GM18867 (cell line): ENCODE measurements around the gene ABCG8.
"Not testable (repeated sequence)": the region's sequence is repeated elsewhere in the genome, so short reads cannot be mapped to it uniquely, and the experiment has no call there.

Experiments used
- ATAC-seq: cut with Tn5 transposase; IDR thresholded peaks from one replicate; pipeline ENCODE4 v1.9.1; 2021; ENCODE audit warnings: mild to moderate bottlenecking, moderate library complexity; ENCODE audit not compliant: unreplicated experiment

The ABCG8 gene

DNA sequence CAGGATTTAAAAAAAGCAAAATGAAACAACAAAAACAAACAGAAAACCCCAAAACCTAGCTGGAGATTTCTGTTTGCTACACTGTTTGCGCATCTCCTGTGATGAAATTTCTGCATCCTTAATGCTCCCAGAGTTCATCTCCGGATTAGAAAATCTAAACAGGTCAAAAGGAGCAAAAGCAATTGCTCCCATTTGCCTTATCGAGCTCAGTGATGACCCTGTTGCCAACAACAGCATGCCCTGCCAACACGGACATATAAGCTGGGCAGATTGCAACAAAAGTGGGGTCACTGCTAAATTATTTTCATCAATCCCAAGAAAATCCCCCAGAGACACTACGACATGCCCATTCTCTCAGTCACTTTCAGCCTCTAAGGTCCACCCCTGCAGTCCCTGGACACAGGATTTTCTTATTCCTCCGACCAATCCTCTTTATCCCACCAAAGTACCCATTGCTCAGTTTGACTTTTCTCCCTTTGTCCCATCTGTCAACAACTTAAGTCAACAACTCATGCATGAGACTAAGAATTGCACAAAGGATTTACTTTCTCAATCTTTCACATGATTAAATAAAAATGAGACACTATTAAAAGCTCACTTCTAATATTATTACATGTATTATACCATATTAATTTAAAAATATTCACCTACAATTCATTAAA is 67.8 kb downstream of the ABCG8 start:
- ATAC-seq: no peak

DNA sequence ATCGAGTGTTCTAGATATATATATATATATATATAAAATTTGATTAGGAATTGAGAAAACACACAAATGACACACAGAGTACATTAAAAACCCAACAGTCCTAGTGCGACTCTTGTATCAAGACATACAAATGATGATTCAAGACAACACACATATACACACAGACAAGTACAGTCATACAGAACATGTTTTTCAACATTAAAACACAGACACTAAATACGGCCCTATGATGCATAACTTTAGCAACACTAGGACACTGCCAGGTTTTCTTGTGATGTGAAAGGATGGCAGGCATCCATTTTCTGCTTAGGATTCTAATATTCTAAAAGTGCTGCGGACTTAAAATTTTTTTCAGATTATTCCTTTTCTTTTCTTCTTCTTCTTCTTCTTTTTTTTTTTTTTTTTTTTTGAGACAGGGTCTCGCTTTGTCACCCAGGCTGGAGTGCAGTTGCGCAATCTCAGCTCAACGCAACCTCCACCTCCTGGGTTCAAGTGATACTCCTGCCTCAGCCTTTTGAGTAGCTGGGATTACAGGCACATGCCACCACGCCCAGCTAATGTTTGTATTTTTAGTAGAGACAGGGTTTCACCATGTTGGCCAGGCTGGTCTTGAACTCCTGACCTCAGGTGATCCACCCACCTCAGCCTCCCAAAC is 72.5 kb downstream of the ABCG8 start:
- not testable (repeated sequence) for ATAC-seq

DNA sequence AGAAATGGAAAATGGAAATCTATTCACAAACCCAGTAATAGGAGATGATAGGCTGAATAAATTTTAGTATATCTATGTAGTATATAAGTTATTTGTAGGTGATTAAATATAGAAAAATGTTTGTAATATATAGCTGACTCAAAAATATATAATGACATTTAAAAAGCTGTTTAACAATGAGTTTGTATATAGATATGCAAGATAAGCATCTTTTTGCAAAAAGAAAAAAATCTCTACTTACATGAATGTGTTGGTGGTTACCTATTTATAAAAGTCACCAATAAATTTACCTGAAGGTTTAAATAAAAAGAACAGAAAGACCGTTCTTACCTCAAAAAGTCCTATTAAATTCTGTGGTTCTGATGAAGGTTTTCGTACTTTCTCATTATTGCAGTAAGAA is 85.7 kb downstream of the ABCG8 start:
- ATAC-seq: no peak

DNA sequence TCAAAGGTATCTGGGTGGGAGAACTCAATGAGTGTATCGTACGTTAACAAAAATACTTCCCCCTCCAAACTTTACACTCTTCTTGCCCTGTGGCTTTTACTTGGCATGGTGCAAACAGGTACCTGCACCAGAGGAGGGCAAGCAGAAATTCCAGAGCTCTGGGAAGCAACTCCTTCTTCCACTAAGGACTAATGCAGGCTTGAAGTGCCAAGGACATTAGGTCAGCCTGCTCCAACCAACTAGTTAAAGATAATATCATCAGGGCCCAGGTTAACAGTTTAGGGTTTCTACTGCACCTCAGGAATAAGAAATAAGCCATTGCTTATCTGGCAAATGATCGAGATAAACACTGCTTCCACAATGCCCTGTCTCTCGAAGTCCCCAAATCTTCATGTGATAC is 86.7 kb downstream of the ABCG8 start:
- no peak for ATAC-seq

DNA sequence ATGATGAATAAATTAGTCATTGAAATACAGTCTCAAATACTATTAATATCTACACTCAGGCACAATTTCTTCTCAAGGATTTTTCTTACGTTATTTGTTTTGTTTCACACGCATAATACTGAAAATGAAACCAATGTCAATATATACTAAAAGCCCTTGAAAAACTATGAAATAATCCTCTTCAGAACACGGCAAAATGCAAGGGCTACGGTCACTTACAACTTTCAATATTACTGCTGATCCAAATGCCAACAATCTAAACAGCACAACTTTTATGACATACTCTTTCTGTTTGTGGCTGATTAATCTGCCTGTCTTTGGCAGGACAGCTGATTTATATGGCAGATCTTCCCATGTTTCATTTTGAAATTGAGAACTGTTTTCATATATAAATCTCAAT is 88.7 kb downstream of the ABCG8 start:
- no peak for ATAC-seq

DNA sequence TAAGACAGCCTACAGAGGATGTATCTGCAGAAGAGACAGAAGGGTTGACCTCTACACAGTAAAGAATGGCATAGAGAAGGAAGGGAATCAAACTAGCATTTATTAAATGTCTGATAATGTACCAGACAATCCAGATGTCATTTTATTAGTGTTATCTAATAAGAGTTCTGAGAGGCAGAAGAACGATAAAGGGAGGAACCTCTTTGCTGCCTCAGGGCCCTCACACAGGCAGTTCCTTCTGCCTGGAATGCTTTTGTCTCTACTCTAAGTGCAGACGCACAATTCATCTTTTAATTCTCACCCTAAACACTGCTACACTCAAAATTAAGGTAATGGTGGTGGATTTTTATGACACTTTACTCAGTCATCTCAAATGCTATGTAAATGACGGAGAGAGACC is 92.5 kb downstream of the ABCG8 start:
- no peak for ATAC-seq
